NCI-H1092 (cell line): Measurements from ENCODE around the gene RBMX2.

Experiments used
- DNase-seq: peaks from one replicate; lab custom pipeline; 2025; lab: John Stamatoyannopoulos, UW

RBMX2 gene

GRCh38 chrX:130446974-130447373, 45.2 kb downstream of the RBMX2 start:
- no peak for DNase-seq
